Upper lobe of left lung (tissue), 6 donors: Measurements from ENCODE around the gene UGT1A10. TPM values are rescaled to one million over a fixed set of nuclear protein-coding genes. Genes with fewer than 3 reads are reported as not detected.

Experiments
- ATAC-seq, 2 donors: fragments of 200-7000 bp; cut with Tn5 transposase; one replicate each; pipeline ENCODE4 v1.9.1; 2022; ENCODE audit warnings: mild to moderate bottlenecking in 2 of 2, moderate library complexity in 2 of 2; ENCODE audit not compliant: low FRiP score in 2 of 2
- DNase-seq, 2 donors: peaks; one replicate each; pipeline ENCODE4 v3.0.0-alpha.2; 2019 to 2020
- H3K27ac ChIP-seq, 4 donors: fragments of 200-600 bp; sonication (generic); one replicate each; pipeline ENCODE4 v1.5.1; 2016 to 2019
- H3K27me3 ChIP-seq, 4 donors: fragments of 200-600 bp; sonication (generic); one replicate each; pipeline ENCODE4 v1.5.1; 2017 to 2019
- H3K36me3 ChIP-seq, 4 donors: fragments of 200-600 bp; sonication (generic); one replicate each; pipeline ENCODE4 v1.5.1; 2016 to 2019
- H3K4me1 ChIP-seq, 4 donors: fragments of 200-600 bp; sonication (generic); one replicate each; pipeline ENCODE4 v1.5.1; 2018 to 2019
- H3K4me3 ChIP-seq, 4 donors: fragments of 200-600 bp; sonication (generic); one replicate each; pipeline ENCODE4 v1.5.1; 2017 to 2019; ENCODE audit warnings: mild to moderate bottlenecking in 2 of 4, moderate library complexity in 1 of 4
- H3K9me3 ChIP-seq, 4 donors: fragments of 200-600 bp; sonication (generic); one replicate each; pipeline ENCODE4 v1.5.1; 2018 to 2019
- EP300 ChIP-seq, 4 donors: sonication (generic); formaldehyde crosslinking; IDR thresholded peaks; one replicate each; pipeline ENCODE4 v1.5.1; 2017; ENCODE audit warnings: antibody characterized with exemption in 4 of 4, control low read depth in 2 of 4
- POLR2A ChIP-seq, 4 donors: fragments of 450-650 bp; IDR thresholded peaks; one replicate each; pipeline ENCODE4 v1.5.1; 2016 to 2017; ENCODE audit warnings: antibody characterized with exemption in 4 of 4, mild to moderate bottlenecking in 2 of 4
- POLR2AphosphoS5 ChIP-seq, 2 donors: sonication (generic); formaldehyde crosslinking; IDR thresholded peaks; one replicate each; pipeline ENCODE4 v1.5.1; 2017; ENCODE audit warnings: antibody characterized with exemption in 2 of 2
- WGBS, 2 donors: methylation state at CpG; one replicate each; pipeline ENCODE4 v1.1.5; 2017 to 2018; 5-methylcytosine and 5-hydroxymethylcytosine counted together
- total RNA-seq, 6 donors: library from RNA; depleted of rRNA in 4 of 6; stranded (reverse); fragments of >200 nt in 4 of 6; gene quantifications; one replicate each; pipeline versions ENCODE4 v1.1.0 to v1.2.1, GENCODE V29; 2016 to 2021
- TF ChIP-seq, protein P1 (sequence below), 6 experiments: fragments of 450-650 bp in 4 of 6; fragments of 200-600 bp in 2 of 6; sonication (generic) in 2 of 6; IDR thresholded peaks; one replicate each; pipeline ENCODE4 v1.5.1; 2016 to 2019; ENCODE audit warnings: antibody characterized with exemption in 6 of 6
- donor health status: DM: no; HTN: no; CAD: no; lungs with moderate emphysema.
- donor health status: DM: no; HTN: yes; CAD: no; lungs with severe emphysema.

UGT1A10 gene
- total RNA-seq, 6 donors from 2014 or later, result not detected

DNA sequence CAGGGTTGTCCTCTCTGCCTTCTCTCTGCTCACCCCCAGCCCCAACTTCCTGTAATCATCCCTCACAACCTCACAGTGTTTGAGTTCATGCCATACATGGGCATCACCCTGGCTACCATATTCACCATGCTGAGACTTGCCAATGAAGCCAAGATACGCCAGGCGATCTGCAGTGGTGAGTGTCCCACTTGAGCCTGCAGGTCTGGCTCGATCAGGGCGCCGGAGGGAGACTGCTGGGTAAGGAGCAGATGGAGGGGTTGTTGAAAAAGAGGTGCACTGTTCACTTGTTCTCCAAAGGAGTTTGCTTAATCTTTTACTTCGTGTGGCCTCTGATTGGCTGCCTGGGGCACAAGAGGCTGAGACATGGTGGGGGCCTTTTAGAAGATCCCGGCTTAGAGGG is 156.5 kb downstream of the UGT1A10 start:
- Histone ChIP-seq H3K36me3 (no peaks in the 10 kb centered on the region), H3K9me3 (no peaks in the 10 kb centered on the region), H3K27ac (no peak overlapping the region), H3K4me3 (no peak overlapping the region), H3K4me1 (no peaks in the 10 kb centered on the region), H3K27me3 (no peaks in the 10 kb centered on the region)
- TF ChIP-seq POLR2A (IDR thresholded peaks at IDR 0.05) (no peak), EP300 (IDR thresholded peaks at IDR 0.05) (no peak), POLR2AphosphoS5 (IDR thresholded peaks at IDR 0.05) (no peak)
- TF ChIP-seq, protein P1, sequence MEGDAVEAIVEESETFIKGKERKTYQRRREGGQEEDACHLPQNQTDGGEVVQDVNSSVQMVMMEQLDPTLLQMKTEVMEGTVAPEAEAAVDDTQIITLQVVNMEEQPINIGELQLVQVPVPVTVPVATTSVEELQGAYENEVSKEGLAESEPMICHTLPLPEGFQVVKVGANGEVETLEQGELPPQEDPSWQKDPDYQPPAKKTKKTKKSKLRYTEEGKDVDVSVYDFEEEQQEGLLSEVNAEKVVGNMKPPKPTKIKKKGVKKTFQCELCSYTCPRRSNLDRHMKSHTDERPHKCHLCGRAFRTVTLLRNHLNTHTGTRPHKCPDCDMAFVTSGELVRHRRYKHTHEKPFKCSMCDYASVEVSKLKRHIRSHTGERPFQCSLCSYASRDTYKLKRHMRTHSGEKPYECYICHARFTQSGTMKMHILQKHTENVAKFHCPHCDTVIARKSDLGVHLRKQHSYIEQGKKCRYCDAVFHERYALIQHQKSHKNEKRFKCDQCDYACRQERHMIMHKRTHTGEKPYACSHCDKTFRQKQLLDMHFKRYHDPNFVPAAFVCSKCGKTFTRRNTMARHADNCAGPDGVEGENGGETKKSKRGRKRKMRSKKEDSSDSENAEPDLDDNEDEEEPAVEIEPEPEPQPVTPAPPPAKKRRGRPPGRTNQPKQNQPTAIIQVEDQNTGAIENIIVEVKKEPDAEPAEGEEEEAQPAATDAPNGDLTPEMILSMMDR (IDR thresholded peaks at IDR 0.05), result no peak
- DNase-seq, result no peak
- ATAC-seq, result no peak
- 81 to 89% methylated on average over 7 of the region's 7 CpGs for WGBS, 2 donors

DNA sequence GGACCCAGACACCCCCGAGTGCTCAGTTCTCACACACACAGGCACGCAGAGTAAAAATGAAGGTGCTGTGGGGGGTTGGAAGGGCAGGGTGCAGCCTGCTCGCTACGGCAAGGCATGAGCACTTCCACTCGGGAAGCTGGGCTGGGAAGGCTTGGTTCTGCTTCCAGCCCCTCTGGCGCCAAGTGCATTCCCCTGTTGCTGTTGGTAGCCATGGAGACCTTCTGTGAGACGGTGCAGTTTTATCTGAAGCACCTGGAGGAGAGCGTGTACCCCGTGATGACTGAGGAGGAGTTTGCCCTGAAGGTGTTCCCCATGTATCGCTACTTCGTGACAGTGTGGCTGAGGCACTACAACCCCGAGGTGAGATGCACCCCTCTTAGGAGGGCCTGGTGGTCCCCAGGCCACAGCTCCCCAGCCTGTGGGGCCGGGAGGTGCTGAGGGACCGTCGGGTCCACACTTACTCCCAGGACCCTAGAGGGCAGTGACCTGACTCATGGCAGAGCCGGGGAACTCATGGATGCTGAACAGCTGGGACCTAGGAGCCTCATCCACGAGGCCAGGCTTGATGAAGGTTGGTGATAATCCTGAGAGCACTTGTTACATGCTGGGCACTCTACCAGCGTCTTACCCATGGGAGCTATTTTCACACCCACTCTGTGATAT is 157.3 kb downstream of the UGT1A10 start:
- Histone ChIP-seq H3K27me3 (no peaks in the 10 kb centered on the region), H3K36me3 (no peaks in the 10 kb centered on the region), H3K4me1 (no peaks in the 10 kb centered on the region), H3K27ac (no peak overlapping the region), H3K9me3 (no peaks in the 10 kb centered on the region), H3K4me3 (no peak overlapping the region)
- ATAC-seq (peak in 1 of 2 donors; percentile 10), DNase-seq (no peak)
- WGBS, 2 donors, result 53 to 66% methylated on average over 7 to 18 of the region's 18 CpGs
- TF ChIP-seq, protein P1 (IDR thresholded peaks at IDR 0.05), result no peak
- TF ChIP-seq POLR2A (IDR thresholded peaks at IDR 0.05) (no peak), EP300 (IDR thresholded peaks at IDR 0.05) (no peak), POLR2AphosphoS5 (IDR thresholded peaks at IDR 0.05) (no peak)

DNA sequence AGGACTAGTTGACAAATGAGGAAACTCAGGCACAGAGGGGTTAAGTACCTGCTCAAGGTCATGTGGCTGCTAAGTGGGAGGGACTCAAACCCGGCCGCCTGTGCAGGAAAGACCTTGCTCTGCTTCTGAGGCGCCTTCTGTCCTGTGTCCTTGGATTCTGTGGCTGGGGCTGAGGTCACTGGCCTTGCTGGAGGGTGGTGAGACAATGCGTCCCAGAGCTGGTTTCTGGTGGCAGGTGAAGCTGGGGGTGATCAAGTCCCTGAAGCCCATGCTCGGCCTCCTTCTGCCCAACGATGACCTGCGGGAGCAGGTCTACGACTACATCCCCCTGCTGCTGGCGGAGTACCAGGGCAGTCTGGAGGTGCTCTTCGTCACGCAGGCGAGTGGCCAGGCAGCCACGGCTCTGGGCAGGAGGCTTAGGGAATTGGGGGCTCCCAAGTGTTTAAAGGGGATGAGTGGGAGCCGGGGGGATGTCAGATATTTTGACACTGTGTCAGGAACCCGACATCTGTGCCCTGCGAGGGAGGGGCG is 157.9 kb downstream of the UGT1A10 start:
- Histone ChIP-seq H3K9me3 (no peaks in the 10 kb centered on the region), H3K4me3 (no peak overlapping the region), H3K27ac (no peak overlapping the region), H3K36me3 (no peaks in the 10 kb centered on the region), H3K27me3 (no peaks in the 10 kb centered on the region), H3K4me1 (no peaks in the 10 kb centered on the region)
- DNase-seq, result peak in 1 of 2 donors; percentile 51
- ATAC-seq, result no peak
- TF ChIP-seq EP300 (IDR thresholded peaks at IDR 0.05) (no peak), POLR2A (IDR thresholded peaks at IDR 0.05) (no peak), POLR2AphosphoS5 (IDR thresholded peaks at IDR 0.05) (no peak)
- TF ChIP-seq, protein P1 (IDR thresholded peaks at IDR 0.05), result no peak
- 76 to 77% methylated on average over 16 to 17 of the region's 17 CpGs for WGBS, 2 donors

DNA sequence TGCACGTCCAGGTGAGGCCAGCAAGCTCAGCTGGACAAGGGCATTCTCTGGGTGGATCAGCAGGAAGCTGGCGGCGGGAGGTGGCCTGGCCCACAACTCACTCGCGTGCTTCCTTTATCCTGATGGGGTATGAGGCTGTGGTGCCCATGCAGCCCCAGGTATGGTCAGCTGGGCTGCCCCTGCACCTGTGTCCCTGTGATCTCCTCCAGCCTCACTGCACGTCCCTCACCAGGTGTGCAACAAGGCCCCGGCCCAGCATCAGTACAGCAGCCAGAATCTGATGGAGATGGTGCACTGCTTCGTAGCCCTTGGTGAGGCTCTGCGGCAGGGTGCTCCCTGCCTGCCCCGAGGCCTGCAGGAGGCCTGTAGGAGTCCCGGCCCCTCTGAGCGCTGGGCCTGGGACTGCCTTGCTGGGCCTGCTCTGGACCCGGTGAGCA is 159.5 kb downstream of the UGT1A10 start:
- Histone ChIP-seq H3K9me3 (no peaks in the 10 kb centered on the region), H3K27ac (no peak overlapping the region), H3K36me3 (no peaks in the 10 kb centered on the region), H3K4me1 (no peaks in the 10 kb centered on the region), H3K27me3 (no peaks in the 10 kb centered on the region), H3K4me3 (no peak overlapping the region)
- 86 to 95% methylated on average over 10 to 11 of the region's 13 CpGs for WGBS, 2 donors
- ATAC-seq, result no peak
- TF ChIP-seq, protein P1 (IDR thresholded peaks at IDR 0.05), result no peak
- TF ChIP-seq POLR2AphosphoS5 (IDR thresholded peaks at IDR 0.05), result no peak
- TF ChIP-seq POLR2A (IDR thresholded peaks at IDR 0.05), result no peak
- TF ChIP-seq EP300 (IDR thresholded peaks at IDR 0.05), result no peak
- no peak for DNase-seq

DNA sequence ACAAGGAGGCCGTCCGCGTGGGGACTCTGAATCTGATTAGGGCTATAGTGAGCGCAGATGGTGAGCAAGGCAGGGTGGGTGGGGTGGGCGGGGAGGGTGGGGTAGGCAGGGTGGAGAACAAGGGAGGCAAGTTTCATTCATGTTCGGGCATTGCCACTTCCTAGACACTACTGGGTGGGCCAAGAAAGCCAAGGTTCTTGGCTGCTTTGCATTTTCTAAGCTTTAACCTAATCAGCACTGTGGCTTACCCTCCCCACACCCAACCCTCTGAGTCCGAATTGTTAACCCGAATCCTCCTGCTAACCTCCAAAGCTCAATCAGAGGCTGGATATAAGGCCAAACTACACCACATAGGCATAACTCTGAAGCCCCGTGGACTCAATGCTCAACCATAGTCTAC is 160.0 kb downstream of the UGT1A10 start:
- no peak overlapping the region for H3K27ac ChIP-seq
- no peaks in the 10 kb centered on the region for H3K27me3 ChIP-seq
- H3K9me3 ChIP-seq, result no peaks in the 10 kb centered on the region
- no peak for DNase-seq
- H3K36me3 ChIP-seq, result no peaks in the 10 kb centered on the region
- no peak for TF ChIP-seq POLR2AphosphoS5 (IDR thresholded peaks at IDR 0.05)
- no peak for TF ChIP-seq EP300 (IDR thresholded peaks at IDR 0.05)
- 88 to 94% methylated on average over 8 to 9 of the region's 9 CpGs for WGBS, 2 donors
- no peak for ATAC-seq
- no peak overlapping the region for H3K4me3 ChIP-seq
- H3K4me1 ChIP-seq, result no peaks in the 10 kb centered on the region
